OCI-LY7 (cell line): Measurements from ENCODE around the gene RAET1L. TPM values are rescaled to one million over a fixed set of nuclear protein-coding genes. Genes with fewer than 3 reads are reported as not detected.
"Not testable (repeated sequence)": the region's sequence is repeated elsewhere in the genome, so short reads cannot be mapped to it uniquely, and the experiment has no call there.

Source experiments
- BruUV-seq: library from RNA; stranded (reverse); fragments of 400-500 nt; replicated peaks from 2 replicates; lab custom pipeline; 2021; lab: Mats Ljungman, UMichigan
- CTCF ChIA-PET: fragments of 300-600 bp; sonication (Branson Sonifier 250); formaldehyde crosslinking; loops from one replicate; lab custom pipeline; 2022; ENCODE audit warnings: antibody characterized with exemption; ENCODE audit not compliant: unreplicated experiment; lab: Charles Lee
- POLR2A ChIA-PET: fragments of 300-600 bp; sonication (Branson Sonifier 250); formaldehyde crosslinking; loops from one replicate; lab custom pipeline; 2022; ENCODE audit warnings: antibody characterized with exemption; lab: Charles Lee
- DNase-seq: peaks from one replicate; pipeline ENCODE4 v3.0.0-alpha.2; 2015; ENCODE audit warnings: low spot score
- H2AFZ ChIP-seq: fragments of 200-600 bp; sonication (generic), shearing (Covaris generic); 2 replicates; pipeline ENCODE4 v1.6.1; 2014; ENCODE audit warnings: mild to moderate bottlenecking, antibody characterized with exemption, low read length, moderate library complexity
- H3K27ac ChIP-seq: fragments of 200-600 bp; sonication (generic); 2 replicates; pipeline ENCODE4 v1.5.1; 2014; ENCODE audit warnings: mixed run types, low read depth, mild to moderate bottlenecking, moderate library complexity, low read length, inconsistent platforms; ENCODE audit not compliant: poor library complexity, severe bottlenecking
- H3K36me3 ChIP-seq: fragments of 200-600 bp; sonication (generic); 2 replicates; pipeline ENCODE4 v1.6.1; 2014; ENCODE audit warnings: mild to moderate bottlenecking, antibody characterized with exemption, low read length, moderate library complexity, mixed read lengths; ENCODE audit not compliant: insufficient read depth
- H3K4me1 ChIP-seq: fragments of 200-600 bp; sonication (generic); 2 replicates; pipeline ENCODE4 v1.5.1; 2014; ENCODE audit warnings: mild to moderate bottlenecking, low read length; ENCODE audit not compliant: insufficient read depth, poor library complexity, severe bottlenecking
- H3K4me2 ChIP-seq: fragments of 200-600 bp; sonication (generic); 2 replicates; pipeline ENCODE4 v1.6.1; 2014; ENCODE audit warnings: mild to moderate bottlenecking, low read length
- H3K4me3 ChIP-seq: fragments of 200-600 bp; sonication (generic); 2 replicates; pipeline ENCODE4 v1.5.1; 2014; ENCODE audit warnings: mild to moderate bottlenecking, low read depth, low read length; ENCODE audit not compliant: poor library complexity, severe bottlenecking
- H3K79me2 ChIP-seq: fragments of 200-600 bp; sonication (generic); 2 replicates; pipeline ENCODE4 v1.6.1; 2016; ENCODE audit warnings: low read depth, mild to moderate bottlenecking, low read length, moderate library complexity, mixed read lengths; ENCODE audit not compliant: insufficient read depth
- H3K9me2 ChIP-seq: fragments of 200-600 bp; sonication (generic); 2 replicates; pipeline ENCODE4 v1.6.1; 2016; ENCODE audit warnings: mild to moderate bottlenecking, low read length, mixed read lengths; ENCODE audit not compliant: insufficient read depth
- H3K9me3 ChIP-seq: fragments of 200-600 bp; sonication (generic); 2 replicates; pipeline ENCODE4 v1.6.1; 2014; ENCODE audit warnings: mild to moderate bottlenecking, mixed run types, low read length, mixed read lengths
- H4K20me1 ChIP-seq: fragments of 200-600 bp; sonication (generic); 2 replicates; pipeline ENCODE4 v1.6.1; 2014; ENCODE audit warnings: mild to moderate bottlenecking, antibody characterized with exemption, low read length, moderate library complexity, mixed read lengths; ENCODE audit not compliant: insufficient read depth
- CTCF ChIP-seq: fragments of 200-600 bp; sonication (generic); conservative IDR thresholded peaks from 2 replicates; pipeline ENCODE4 v1.5.1; 2014; ENCODE audit warnings: mild to moderate bottlenecking, antibody characterized with exemption, low read length, moderate library complexity, mixed read lengths
- EZH2phosphoT487 ChIP-seq: fragments of 200-600 bp; sonication (generic); IDR thresholded peaks from 2 replicates; pipeline ENCODE4 v1.6.1; 2018; ENCODE audit warnings: low read depth, borderline replicate concordance, mild to moderate bottlenecking, mixed run types, antibody characterized with exemption, low read length, moderate library complexity, mixed read lengths
- intact Hi-C: fragments of 100-400 bp; cut with micrococcal nuclease; formaldehyde crosslinking; loops from one replicate; pipeline ENCODE4 v1.10.0; 2022; ENCODE audit not compliant: unreplicated experiment
- total RNA-seq, 2 experiments: library from RNA; depleted of rRNA in 1 of 2; stranded (reverse); fragments of >200 nt in 1 of 2; shearing (Covaris generic) in 1 of 2; gene quantifications; 2 replicates each; pipeline ENCODE4 v1.2.3, GENCODE V29; 2014 to 2022

RAET1L gene
- total RNA-seq, 2 experiments from 2014 or later: not detected

- POLR2A ChIA-PET: interaction anchor here (0.7 kb wide), 1 partner anchor 63 kb away, joined by 3 read pairs; no protein-coding TSS in a partner anchor
- Histone ChIP-seq H3K79me2 (no peaks in the 10 kb centered on the region), H3K36me3 (peaks cover 6% of the 10 kb centered on the region; the same call in 1 of the 2 replicates), H3K27ac (peak overlapping the region; percentile 74), H2AFZ (peak overlapping the region; percentile 84), H3K4me2 (peak overlapping the region; percentile 84), H3K9me2 (no peaks in the 10 kb centered on the region), H4K20me1 (no peaks in the 10 kb centered on the region), H3K9me3 (no peaks in the 10 kb centered on the region), H3K4me3 (peak overlapping the region; percentile 70), H3K4me1 (peaks cover 24% of the 10 kb centered on the region)
- intact Hi-C loops: loop anchor here (2.0 kb wide), 2 partner anchors 25 to 69 kb away; no protein-coding TSS in a partner anchor
- CTCF ChIA-PET: no interaction called here
- TSS peak; percentile 62 for BruUV-seq
- peak; percentile 83 for DNase-seq
- TF ChIP-seq CTCF (no peak; the same call in 1 of the 2 replicates), EZH2phosphoT487 (no peak)
Observed at GRCh38 chr6:150004101-150004782, 21.1 kb downstream of the RAET1L start.

GRCh38 chr6:150003599-150003998 lies 21.7 kb downstream of the RAET1L start:
- H2AFZ ChIP-seq, H3K36me3 ChIP-seq, H3K9me3 ChIP-seq, H4K20me1 ChIP-seq, DNase-seq, BruUV-seq, CTCF ChIA-PET, H3K27ac ChIP-seq, H3K9me2 ChIP-seq, intact Hi-C loops, POLR2A ChIA-PET, H3K79me2 ChIP-seq: not testable (repeated sequence)
- Histone ChIP-seq H3K4me2 (peak overlapping the region; percentile 84), H3K4me1 (peaks cover 24% of the 10 kb centered on the region), H3K4me3 (peak overlapping the region; percentile 70)

GRCh38 chr6:150002710-150003109 lies 22.6 kb downstream of the RAET1L start:
- Histone ChIP-seq H3K36me3 (peaks cover 6% of the 10 kb centered on the region; the same call in 1 of the 2 replicates), H3K9me2 (no peaks in the 10 kb centered on the region), H4K20me1 (no peaks in the 10 kb centered on the region), H3K4me1 (peaks cover 24% of the 10 kb centered on the region), H3K79me2 (no peaks in the 10 kb centered on the region), H3K9me3 (no peaks in the 10 kb centered on the region), H3K27ac (no peak overlapping the region), H3K4me3 (no peak overlapping the region), H2AFZ (no peak overlapping the region), H3K4me2 (no peak overlapping the region)
- CTCF ChIA-PET: no interaction called here
- no peak for TF ChIP-seq EZH2phosphoT487
- TF ChIP-seq CTCF: no peak
- DNase-seq: no peak
- intact Hi-C loops: no loop called here
- POLR2A ChIA-PET: no interaction called here
- no TSS peak for BruUV-seq
